ENCODE measurements around the gene DYNC1I2.

- no peak for TF ChIP-seq ZNF2 (tag by site-specific recombination; IDR thresholded peaks at IDR 0.05)
- TF ChIP-seq CTCF (tag by site-specific recombination; IDR thresholded peaks at IDR 0.05), result no peak
- no peak for TF ChIP-seq ZNF37A (tag by site-specific recombination; IDR thresholded peaks at IDR 0.05)
- no peak for TF ChIP-seq ZNF530 (tag by site-specific recombination; IDR thresholded peaks at IDR 0.05; ENCODE audit: low read depth)
- no peak for TF ChIP-seq ZNF624 (tag by site-specific recombination; IDR thresholded peaks at IDR 0.05)
Observed at GRCh38 chr2:171711351-171711750, 24.1 kb downstream of the DYNC1I2 start.

All from HEK293 (cell line).